RWPE1 (cell line): Measurements from ENCODE around the gene TMEM139.

Experiments
- CTCF ChIA-PET: fragments of 350-600 bp; sonication (Branson Sonifier 250); formaldehyde crosslinking; extraction: SDS; loops from one replicate; lab custom pipeline; 2021; lab: Yijun Ruan, JAX
- POLR2A ChIA-PET: fragments of 400-600 bp; formaldehyde crosslinking; extraction: SDS; loops from one replicate; lab custom pipeline; 2020; ENCODE audit warnings: antibody characterized with exemption; ENCODE audit not compliant: low non-redundant PET; lab: Yijun Ruan, JAX
- DNase-seq: peaks from one replicate; pipeline ENCODE4 v3.0.0; 2012; ENCODE audit warnings: low spot score
- H3K27ac ChIP-seq: fragments of 450-650 bp; 2 replicates; pipeline ENCODE4 v1.5.1; 2017
- TF ChIP-seq, protein P1 (sequence below): fragments of 450-650 bp; conservative IDR thresholded peaks from 2 replicates; pipeline ENCODE4 v1.5.1; 2017; ENCODE audit warnings: low read depth, mild to moderate bottlenecking

TMEM139 gene

DNA sequence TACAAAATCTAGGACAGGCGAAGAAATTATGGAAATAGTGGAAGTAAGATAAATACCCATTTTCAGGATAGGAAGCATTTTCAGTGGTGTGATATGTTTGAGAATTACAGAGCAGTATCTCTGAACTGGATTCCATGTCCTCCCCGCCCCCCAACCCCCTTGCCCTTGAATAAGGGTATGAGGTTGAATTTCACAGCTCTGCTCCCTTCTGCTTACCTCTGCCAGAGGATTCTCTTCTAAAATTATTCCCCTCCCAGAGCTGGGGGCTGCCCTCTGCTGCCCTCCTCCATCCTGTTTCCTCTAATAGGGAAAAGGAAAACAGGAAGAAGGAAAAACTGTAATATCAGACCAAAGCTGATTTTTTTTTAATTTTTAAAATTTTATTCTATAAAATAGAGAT lies 23.9 kb downstream of the TMEM139 start:
- ChIA-PET CTCF (interaction anchor here (0.6 kb wide), 1 partner anchor 10 kb away, joined by 3 read pairs; no protein-coding TSS in a partner anchor), POLR2A (no interaction called here)
- no peak overlapping the region for H3K27ac ChIP-seq
- TF ChIP-seq, protein P1, sequence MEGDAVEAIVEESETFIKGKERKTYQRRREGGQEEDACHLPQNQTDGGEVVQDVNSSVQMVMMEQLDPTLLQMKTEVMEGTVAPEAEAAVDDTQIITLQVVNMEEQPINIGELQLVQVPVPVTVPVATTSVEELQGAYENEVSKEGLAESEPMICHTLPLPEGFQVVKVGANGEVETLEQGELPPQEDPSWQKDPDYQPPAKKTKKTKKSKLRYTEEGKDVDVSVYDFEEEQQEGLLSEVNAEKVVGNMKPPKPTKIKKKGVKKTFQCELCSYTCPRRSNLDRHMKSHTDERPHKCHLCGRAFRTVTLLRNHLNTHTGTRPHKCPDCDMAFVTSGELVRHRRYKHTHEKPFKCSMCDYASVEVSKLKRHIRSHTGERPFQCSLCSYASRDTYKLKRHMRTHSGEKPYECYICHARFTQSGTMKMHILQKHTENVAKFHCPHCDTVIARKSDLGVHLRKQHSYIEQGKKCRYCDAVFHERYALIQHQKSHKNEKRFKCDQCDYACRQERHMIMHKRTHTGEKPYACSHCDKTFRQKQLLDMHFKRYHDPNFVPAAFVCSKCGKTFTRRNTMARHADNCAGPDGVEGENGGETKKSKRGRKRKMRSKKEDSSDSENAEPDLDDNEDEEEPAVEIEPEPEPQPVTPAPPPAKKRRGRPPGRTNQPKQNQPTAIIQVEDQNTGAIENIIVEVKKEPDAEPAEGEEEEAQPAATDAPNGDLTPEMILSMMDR, result no peak
- DNase-seq, result no peak

DNA sequence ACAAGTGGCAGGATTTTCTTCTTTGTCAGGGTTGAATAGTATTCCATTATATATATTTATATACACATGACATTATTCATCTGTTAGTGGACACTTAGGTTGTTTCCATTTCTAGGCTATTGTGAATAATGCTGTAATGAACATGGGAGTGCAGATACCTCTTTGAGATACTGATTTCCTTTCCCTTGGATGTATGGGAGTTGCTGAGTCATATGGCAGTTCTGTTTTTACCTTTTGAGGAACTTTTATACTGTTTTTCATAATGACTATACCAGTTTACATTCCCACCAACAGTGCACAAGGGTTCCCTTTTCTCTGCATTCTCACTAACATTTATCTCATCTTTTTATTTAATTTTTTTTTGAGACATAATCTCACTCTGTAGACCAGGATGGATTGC lies 29.4 kb downstream of the TMEM139 start:
- no peak for DNase-seq
- H3K27ac ChIP-seq, result no peak overlapping the region
- ChIA-PET POLR2A (no interaction called here), CTCF (no interaction called here)
- TF ChIP-seq, protein P1, result no peak

DNA sequence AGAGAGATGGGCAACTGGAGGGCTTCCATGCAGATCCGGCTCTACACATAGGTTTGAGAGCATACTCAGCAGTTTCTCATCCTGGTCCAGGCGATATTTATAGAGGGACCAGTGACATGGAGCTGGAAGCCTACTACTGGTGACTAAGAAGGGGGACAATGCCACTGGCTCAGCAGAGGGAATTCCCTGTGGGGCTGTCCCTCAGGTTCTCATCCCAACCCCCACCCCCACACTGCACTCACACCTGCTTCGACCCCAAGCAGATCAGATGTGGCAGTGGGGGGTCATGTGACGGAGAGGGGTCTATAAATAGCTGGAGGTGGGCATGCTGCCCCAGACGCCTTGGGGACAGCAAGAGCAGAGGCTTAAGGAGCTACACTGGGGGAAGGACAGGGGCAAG lies 31.0 kb downstream of the TMEM139 start, which contains the start of gene CLCN1:
TSS of gene CLCN1 (plus strand) at position 336 of the 400 bp plus-strand sequence. CDS start 102 bp downstream, outside the sequence.
- POLR2A ChIA-PET, result no interaction called here
- CTCF ChIA-PET, result interaction anchor here (0.6 kb wide), 2 partner anchors 56 to 1863 kb away, joined by 4 read pairs; no protein-coding TSS in a partner anchor
- no peak within 1 kb of the TSS for H3K27ac ChIP-seq
- DNase-seq, result no peak
- TF ChIP-seq, protein P1, result no peak

DNA sequence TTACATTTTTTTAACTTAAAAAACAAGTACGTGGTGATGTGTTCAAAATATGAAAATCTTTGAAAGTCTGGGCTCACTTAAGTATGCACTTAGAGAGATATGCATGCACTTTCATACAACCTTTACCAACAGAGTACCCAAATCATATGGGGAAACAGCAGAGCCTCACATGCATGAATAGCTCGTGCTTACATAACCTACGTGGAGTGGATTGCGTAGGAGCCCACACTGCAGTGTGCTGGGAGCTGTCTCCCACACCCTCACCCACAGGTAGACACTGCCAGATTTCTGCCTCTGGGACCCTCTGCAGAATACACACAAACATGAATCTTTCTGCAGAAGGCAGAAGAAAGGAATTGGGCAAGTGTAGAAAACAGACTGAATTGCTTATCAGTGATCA lies 31.7 kb downstream of the TMEM139 start:
- CTCF ChIA-PET, result interaction anchor here (1.1 kb wide), 1 partner anchor 63 kb away, joined by 3 read pairs; no protein-coding TSS in a partner anchor
- no peak for DNase-seq
- TF ChIP-seq, protein P1, result no peak
- H3K27ac ChIP-seq, result no peak overlapping the region
- POLR2A ChIA-PET, result no interaction called here

DNA sequence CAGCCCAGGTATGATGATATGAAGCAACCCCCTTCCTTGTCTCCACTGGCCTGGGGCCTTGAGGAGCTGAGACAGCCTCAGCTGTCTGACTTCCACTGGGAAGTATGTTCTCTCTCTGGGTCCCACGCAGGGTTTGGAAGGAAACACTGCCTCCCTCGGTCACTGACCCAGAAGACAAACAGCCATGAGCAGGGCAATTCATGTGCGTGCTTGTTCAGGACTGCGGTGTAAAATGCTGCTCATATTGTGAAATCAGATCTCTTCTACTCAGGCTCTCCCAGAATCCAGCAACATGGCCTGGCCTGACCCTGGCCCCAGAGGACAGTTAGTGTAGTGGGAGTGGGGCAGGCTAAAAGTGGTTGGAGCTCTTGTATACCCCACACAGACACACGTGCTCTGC lies 33.9 kb downstream of the TMEM139 start:
- peak; percentile 74 for DNase-seq
- TF ChIP-seq, protein P1, result peak; percentile 66
- peak overlapping the region; percentile 82 for H3K27ac ChIP-seq
- ChIA-PET POLR2A (interaction anchor here (0.6 kb wide), 1 partner anchor 62 kb away, joined by 5 read pairs; no protein-coding TSS in a partner anchor), CTCF (interaction anchor here (0.5 to 1.0 kb wide), 4 partner anchors 10 to 784 kb away, joined by 3 read pairs; no protein-coding TSS in a partner anchor)

DNA sequence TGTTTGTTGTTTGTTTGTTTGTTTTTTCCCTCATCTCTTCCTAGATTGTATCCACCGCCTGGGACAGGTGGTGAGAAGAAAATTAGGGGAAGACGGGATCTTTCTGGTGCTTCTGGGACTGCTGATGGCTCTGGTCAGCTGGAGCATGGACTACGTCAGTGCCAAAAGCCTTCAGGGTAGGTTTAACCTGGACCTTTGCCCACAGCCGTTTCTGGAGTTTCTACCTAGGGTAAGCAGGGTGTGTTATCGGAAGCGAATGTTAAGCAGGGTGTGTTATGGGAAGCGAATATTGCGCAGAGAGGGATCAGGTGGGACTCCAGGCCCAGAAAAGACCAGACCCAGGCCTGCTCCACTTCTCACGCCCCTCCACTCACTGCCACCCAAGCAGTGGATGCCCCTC lies 35.9 kb downstream of the TMEM139 start:
- TF ChIP-seq, protein P1, result no peak
- 0 out of 2 replicates have a peak overlapping the region, but pooled peaks have one; percentile 4 for H3K27ac ChIP-seq
- DNase-seq, result no peak
- POLR2A ChIA-PET, result no interaction called here
- CTCF ChIA-PET, result no interaction called here
